SKM-1 treated with dmso at 0.1 percent for 144 hours (cell line): Measurements from ENCODE around the gene P2RX4.
"Not testable (repeated sequence)": the region's sequence is repeated elsewhere in the genome, so short reads cannot be mapped to it uniquely, and the experiment has no call there.

Experiments used
- DNase-seq: peaks from one replicate; lab custom pipeline; 2025; ENCODE audit not compliant: unreplicated experiment; lab: John Stamatoyannopoulos, UW

Gene P2RX4, protein sequence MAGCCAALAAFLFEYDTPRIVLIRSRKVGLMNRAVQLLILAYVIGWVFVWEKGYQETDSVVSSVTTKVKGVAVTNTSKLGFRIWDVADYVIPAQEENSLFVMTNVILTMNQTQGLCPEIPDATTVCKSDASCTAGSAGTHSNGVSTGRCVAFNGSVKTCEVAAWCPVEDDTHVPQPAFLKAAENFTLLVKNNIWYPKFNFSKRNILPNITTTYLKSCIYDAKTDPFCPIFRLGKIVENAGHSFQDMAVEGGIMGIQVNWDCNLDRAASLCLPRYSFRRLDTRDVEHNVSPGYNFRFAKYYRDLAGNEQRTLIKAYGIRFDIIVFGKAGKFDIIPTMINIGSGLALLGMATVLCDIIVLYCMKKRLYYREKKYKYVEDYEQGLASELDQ

DNA sequence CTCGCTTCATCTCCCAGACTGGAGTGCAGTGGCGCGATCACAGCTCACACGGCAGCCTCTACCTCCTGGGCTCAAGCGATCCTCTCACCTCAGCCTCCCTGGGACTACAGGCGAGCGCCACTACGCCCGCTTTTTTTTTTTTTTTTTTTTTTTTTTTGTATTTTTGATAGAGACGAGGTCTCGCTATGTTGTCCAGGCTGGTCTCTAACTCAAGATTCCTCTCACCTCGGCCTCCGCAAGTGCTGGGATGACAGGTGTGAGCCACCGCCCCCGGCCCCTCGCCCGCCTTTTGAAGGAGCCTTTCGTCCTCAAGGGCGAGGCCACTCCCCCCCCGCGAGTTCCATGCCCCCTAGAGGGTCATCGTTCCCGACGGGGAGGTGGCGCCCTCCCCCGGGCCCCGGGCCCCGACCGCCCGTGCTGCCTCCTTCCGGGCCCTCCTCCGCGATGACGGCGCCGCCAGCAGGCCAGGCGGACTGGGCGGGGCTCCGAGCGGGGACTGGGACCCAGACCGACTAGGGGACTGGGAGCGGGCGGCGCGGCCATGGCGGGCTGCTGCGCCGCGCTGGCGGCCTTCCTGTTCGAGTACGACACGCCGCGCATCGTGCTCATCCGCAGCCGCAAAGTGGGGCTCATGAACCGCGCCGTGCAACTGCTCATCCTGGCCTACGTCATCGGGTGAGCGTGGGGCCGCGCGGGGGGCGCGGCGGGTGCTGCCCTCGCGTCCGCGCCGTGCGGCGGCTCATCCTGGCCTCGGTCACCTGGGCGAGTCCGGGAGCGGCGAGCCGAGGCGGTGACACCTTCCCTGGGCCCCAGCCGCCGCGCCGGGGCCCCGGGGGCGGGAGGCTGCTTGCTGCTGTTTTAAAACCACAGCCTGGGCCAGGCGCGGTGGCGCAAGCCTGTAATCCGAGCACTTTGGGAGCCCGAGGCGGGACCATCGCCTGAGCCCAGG, at the start of gene P2RX4:
P2RX4 (plus strand) TSS at position 506 of the 949 bp plus-strand sequence; CDS start at position 542, 36 bp downstream.
- DNase-seq: no peak

DNA sequence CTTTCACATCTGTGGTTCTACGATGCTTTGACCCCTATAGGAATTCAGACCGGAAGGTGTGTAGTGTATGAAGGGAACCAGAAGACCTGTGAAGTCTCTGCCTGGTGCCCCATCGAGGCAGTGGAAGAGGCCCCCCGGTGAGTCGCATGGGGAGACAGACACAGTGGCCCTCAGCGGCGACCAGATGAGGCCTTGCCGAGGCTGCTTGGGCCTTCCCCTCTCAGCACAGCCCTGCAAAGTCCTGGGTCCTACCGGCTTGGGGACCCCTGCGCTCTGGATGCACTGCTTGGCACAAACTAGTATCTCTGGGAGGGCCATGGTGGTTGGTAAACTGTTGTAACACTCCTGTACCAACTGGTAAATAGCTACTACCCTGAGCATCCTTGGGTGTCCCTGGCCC, 47.5 kb upstream of the P2RX4 start:
- no peak for DNase-seq

DNA sequence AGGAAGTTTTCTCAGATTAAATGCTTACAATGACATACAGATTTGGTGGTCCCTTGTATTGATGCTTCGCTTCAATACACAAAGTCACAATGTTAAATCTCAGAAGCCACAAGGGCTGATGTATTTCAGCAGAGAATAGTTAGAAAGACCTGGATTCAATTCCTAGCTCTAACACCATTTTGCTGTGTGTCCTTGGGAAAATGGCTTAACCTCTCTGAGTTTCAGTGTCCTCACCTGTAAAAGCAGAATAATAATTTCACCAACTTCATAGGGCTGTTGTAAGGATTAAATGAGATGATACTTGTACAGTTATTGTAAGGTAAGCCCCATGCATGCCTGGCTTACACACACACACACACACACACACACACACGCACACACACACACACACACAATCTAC, 46.9 kb upstream of the P2RX4 start:
- no peak for DNase-seq

DNA sequence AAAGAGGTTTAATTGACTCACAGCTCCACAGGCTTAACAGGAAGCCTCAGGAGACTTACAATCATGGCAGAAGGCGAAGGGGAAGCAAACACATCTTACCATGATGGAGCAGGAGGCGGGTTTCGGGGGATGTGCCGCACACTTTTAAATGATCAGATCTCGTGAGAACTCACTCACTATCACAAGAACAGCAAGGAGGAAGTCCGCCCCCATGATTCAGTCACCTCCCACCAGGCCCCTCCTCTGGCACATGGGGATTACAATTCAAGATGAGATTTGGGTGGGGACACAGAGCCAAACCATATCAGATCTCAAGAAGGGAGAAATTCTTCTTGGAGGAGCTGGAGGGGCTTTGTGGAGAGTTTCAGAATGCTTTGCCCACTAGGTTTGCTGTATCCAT, 45.1 kb upstream of the P2RX4 start:
- DNase-seq: not testable (repeated sequence)

DNA sequence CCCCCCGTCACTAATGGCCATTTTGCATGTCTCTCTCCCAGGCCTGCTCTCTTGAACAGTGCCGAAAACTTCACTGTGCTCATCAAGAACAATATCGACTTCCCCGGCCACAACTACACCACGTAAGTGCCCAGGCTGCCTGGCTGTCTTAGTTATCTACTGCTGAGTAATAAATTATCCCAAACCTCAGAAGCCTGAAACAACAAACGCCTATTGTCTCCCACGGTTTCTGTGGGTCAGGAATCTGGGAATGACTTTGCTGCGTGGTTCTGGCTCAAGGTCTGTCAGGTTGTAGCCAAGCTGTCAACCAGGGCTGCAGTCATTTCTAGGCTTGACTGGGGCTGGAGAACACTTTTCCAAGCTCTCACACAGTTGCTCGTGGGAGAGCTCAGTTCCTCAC, 44.6 kb upstream of the P2RX4 start:
- no peak for DNase-seq

DNA sequence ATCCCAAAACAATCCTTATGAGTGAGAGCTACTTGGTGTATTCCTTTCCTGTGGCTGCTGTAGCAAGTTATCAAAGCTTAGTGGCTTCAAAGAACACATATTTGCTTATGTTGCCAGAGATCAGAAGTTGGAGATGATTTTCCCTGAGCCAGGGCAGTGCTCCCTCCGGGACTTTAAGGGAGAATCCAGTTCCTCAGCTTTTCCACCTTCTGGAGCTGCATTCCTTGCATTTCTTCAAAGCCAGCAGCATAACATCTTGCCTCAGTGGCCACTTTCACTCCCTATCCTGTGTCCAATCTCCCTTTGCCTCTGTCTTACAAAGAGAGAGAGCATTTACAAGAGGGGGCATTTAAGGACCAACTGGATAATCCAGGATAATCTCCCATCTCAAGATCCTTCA, 43.6 kb upstream of the P2RX4 start:
- DNase-seq: no peak

DNA sequence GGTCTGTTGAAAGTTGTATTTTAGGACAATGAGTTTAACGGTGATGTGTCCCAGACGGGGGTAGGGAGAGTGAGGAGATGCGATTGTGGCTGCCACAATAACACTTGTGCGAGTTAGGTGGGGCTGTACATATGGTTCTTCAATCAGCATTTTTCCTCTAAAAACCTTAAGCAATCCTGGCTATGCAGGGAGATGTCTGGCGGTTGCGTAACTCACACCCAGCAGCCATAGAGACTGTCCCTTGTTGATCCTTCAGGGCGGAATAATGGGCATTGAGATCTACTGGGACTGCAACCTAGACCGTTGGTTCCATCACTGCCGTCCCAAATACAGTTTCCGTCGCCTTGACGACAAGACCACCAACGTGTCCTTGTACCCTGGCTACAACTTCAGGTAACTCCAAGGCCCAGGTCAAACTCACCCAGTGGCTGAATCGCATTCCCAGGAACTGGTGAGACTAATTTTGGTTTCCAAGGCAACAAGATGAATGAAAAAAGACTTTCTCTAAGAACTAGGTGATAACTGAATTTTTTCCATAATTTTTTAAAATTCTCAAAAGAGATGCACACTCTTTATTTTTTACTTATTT, 42.6 kb upstream of the P2RX4 start:
- no peak for DNase-seq

DNA sequence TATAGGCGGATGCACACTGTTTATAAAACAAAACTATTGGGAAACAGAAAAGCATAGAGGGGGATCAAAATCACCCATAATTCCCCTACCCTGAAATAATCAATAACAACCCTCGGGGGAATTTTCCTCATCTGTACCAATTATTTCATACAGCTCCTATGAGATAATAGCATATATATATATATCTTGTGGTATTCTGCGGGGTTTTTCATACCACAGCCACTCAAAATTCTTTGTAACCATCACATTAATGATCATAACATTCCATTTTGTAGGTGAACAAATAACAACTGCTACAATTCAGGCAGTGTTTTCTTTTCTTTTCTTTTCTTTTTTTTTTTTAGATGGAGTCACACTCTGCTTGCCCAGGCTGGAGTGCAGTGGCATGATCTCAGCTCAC, 42.0 kb upstream of the P2RX4 start:
- DNase-seq: no peak

DNA sequence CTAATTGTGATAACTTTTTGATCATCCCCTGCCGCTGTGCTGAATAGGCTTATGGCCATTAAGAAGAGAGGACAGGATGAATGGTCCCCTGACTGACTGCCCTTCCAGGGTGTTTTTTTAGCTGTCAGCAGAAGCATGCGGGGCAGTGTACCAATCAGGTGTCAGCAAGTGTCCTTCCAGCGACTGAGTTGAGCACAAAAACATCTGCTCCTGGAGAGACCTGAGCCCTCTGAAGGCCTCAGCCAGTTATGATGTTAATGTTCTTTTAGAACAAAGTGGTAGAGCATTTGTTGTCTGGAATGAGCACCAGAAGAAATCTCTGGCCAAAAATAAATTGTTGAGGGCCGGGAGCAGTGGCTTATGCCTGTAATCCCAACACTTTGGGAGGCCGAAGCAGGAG, 39.8 kb upstream of the P2RX4 start:
- DNase-seq: no peak

DNA sequence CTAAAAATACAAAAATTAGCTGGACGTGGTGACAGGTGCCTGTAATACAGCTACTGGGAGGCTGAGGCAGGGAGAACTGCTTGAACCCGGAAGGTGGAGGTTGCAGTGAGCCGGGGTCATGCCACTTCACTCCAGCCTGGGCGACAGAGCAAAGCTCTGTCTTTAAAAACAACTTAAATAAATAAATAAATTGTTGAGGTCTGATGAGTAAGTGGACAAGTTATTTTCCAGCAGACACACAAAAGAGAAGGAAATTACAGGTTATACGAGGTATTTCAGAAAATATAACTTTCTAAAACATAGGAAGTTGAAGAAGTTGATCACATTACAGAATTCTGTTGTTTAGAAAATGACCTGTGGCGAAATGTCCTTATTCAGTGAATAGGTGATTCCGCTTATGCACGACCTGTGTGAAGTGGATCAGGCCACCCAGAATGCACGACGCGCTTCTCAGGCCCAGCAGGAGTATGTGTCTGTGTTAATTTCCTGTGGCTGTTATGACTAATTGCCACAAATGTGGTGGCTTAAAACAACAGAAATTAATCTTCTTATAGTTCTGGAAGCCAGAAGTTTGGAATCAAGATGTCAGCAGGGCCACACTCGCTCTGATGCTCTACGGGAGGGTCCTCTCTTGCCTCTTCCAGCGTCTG, 39.2 kb upstream of the P2RX4 start:
- DNase-seq: no peak

DNA sequence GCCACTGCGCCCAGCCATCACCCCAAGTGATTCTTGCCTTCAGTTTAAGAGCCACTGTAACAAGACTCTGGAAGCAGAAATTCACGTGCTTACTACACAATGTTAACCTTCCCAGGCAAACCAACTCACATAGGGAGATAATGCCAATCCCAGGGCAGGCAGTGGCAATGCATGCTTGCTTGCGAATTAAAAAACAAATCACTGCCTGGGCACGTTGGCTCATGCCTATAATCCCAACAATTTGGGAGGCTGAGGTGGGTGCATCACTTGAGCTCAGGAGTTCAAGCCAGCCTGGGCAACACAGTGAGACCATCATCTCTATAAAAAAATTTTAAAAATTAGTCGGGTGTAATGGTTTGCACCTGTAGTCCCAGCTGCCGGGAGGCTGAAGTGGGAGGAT, 37.8 kb upstream of the P2RX4 start:
- DNase-seq: no peak

DNA sequence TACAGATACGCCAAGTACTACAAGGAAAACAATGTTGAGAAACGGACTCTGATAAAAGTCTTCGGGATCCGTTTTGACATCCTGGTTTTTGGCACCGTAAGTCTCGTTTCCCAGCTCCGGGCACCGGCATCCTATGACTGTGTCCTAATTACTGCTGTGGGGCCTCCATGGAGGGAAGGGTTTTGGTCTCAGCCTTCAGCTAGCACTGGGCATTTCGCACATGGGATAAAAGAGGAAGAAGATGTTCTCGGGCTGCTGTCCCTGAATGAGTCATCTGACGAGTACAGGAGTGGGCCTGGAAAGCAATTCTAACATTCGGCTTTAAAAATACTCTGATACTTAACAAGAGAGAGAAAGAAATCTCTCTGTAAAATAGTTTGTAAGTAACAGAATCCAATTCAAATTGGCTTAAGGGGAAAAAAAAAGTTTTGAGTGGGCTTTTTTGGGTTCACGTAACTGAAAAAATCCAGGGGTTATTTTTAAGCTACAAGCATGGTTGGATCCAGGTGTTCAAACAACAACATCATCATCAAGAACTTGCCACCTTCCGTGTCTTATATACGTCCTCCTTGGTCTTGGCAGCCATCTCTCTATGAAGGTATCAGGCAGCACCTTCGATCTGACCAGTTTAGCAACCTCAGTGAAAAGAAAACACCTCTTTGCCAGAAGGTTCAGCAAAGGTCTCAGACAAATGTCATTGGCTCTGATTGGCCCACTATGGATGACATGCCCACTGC, 34.4 kb upstream of the P2RX4 start:
- DNase-seq: peak; percentile 31

DNA sequence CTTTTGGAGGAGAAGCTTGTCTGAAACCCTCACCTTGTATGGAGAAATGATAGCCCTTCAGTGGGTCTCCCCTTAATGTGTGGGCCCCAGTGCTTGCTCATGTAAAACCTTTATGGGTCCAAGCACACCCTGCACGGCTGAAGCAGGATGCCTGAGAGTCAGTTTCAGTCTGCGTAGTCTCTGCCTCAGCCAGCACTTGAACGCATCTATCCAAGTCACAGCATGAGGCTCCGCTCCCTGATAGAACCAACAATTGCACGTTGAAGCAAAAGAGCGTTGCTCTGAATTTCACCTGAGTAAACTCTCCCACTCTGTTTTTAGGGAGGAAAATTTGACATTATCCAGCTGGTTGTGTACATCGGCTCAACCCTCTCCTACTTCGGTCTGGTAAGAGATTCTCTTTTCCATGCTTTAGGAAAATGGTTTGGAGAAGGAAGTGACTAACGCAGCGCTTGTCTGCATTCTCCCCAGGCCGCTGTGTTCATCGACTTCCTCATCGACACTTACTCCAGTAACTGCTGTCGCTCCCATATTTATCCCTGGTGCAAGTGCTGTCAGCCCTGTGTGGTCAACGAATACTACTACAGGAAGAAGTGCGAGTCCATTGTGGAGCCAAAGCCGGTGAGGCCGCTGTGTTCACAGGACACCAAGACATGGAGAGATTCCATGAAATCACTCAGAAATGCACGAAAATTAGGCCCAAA, 33.0 kb upstream of the P2RX4 start:
- DNase-seq: no peak

DNA sequence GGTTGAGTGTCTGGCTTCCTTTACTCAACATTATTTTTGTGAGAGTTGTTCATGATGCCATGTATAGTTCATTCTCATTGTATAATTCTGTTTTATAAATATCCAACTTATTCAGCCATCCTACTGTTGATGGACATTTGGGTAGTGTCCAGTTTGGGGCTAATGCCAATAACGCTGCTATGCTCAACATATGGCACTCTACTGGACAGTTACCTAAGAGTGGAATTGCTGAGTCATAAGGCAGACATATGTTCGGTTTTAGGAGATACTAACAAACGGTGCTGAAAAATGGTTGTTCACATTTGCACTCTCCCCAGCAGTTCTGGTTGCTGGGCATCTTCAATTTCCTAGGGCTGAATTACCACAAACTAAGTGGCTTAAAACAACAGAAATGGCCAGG, 28.7 kb upstream of the P2RX4 start:
- DNase-seq: no peak

DNA sequence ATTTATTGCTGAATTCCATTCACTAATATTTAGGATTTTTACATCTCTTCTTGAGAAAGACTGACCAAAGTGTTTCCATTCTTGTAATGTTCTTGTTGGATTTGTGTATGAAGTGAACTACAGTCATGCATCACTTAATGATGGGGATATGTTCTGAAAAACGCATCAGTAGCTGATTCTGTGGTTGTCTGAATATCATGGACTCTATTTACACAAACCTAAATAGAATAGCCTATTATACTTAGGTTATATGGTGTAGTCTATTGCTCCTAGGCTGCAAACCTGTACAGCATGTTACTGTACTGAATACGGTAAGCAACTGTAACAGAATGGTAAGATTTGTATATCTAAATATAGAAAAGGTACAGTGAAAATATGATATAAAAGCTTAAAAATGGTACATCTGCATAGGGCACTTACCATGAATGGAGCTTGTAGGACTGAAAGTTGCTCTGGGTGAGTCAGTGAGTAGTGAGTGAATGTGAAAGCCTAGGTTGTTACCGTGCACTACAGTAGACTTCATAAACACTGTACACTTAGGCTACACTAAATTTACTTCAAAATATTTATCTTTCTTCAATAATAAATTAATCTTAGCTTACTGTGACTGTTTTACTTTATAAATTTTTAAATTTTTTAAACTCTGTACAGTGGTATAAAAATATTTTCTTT, 27.6 kb upstream of the P2RX4 start:
- DNase-seq: no peak

DNA sequence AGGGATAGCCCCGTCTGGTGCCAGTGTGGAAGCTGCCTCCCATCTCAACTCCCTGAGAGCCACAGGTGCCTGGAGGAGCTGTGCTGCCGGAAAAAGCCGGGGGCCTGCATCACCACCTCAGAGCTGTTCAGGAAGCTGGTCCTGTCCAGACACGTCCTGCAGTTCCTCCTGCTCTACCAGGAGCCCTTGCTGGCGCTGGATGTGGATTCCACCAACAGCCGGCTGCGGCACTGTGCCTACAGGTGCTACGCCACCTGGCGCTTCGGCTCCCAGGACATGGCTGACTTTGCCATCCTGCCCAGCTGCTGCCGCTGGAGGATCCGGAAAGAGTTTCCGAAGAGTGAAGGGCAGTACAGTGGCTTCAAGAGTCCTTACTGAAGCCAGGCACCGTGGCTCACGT, 25.5 kb upstream of the P2RX4 start:
- DNase-seq: no peak

DNA sequence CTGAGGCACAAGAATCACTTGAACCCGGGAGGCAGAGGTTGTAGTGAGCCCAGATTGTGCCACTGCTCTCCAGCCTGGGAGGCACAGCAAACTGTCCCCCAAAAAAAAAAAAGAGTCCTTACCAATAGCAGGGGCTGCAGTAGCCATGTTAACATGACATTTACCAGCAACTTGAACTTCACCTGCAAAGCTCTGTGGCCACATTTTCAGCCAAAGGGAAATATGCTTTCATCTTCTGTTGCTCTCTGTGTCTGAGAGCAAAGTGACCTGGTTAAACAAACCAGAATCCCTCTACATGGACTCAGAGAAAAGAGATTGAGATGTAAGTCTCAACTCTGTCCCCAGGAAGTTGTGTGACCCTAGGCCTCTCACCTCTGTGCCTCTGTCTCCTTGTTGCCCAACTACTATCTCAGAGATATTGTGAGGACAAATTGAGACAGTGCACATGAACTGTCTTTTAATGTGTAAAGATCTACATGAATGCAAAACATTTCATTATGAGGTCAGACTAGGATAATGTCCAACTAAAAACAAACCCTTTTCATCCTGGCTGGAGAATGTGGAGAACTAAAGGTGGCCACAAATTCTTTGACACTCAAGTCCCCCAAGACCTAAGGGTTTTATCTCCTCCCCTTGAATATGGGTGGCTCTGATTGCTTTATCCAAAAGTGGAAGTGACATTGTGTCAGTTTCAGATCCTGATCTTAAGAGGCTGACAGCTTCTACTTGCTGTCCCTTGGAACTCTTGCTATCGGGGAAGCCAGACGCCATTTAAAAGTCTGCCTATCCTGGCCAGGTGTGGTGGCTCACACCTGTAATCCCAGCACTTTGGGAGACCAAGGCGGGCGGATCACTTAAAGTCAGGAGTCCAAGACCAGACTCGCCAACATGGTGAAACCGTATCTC, 24.7 kb upstream of the P2RX4 start:
- no peak for DNase-seq

DNA sequence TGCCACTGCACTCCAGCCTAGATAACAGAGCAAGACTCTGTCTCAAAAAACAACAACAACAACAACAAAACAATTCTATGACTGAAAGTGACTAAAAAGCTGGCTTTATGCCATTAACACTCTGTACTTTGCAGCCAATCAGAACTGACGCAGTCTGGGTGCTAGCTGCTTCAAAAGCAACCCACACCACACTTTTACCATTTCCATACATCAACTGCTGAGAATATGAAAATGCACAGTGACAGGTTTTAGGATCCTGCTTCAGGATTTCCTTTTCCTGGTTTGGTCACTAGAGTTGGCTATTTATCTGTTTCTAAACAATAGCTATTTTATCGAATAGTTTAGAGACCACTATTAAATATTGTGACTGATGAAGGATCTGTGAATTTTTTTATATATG, 23.1 kb upstream of the P2RX4 start:
- no peak for DNase-seq
